Kidney capillary endothelial cell (primary cell): ENCODE measurements around the gene ERCC2.

Source experiments
- DNase-seq: peaks from one replicate; pipeline ENCODE4 v3.0.0-alpha.2; 2018; ENCODE audit warnings: low spot score

Gene ERCC2

DNA sequence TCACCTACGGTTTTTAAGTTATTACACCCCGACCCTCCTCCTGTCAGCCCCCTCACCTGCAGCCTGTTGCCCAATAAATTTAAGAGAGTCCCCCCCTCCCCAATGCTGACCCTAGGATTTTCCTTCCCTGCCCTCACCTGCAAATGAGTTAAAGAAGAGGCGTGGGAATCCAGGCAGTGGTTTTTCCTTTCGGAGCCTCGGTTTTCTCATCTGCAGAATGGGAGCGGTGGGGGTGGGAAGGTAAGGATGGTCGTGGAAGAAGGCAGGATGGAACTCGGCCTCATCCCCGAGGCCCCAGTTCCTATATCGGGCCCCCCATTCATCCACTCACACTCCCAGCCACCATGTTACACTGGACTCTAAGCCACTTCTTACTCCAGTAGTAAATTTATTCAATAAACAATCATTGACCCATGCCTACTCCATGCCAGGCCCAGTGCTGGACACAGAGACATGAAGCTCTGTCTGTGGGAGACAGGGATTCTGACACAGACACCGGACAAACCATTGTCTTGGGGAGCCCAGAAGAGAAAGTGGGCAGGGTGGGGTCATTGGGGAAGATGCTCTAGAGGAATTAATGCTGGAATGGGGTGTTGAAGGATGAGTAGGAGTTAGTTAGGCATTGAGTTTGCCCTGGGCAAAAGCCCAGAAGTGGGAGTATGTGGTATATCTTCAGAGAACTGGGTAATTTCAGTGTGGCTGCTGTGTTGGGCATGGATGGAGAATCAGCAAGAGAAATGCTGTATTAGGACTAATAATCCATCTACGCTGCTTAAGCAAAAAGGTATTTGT is 66.9 kb downstream of the ERCC2 start:
- DNase-seq = no peak

GRCh38 chr19:45302416-45302815 is 68.0 kb downstream of the ERCC2 start:
- DNase-seq = no peak
